ENCODE data around the gene MRPL10.

- TF ChIP-seq GATAD2B (conservative IDR thresholded peaks at IDR 0.05; ENCODE audit: low read depth) (no peak), CTCF (IDR thresholded peaks at IDR 0.05 in 2 of 3, conservative IDR thresholded peaks at IDR 0.05 in 1 of 3; ENCODE audit: control insufficient read depth in 2 of 3, extremely low read depth in 1 of 3, insufficient read depth in 1 of 3, low read depth in 3 of 3, low read length in 3 of 3) (no peak), CEBPZ (IDR thresholded peaks at IDR 0.05; ENCODE audit: low read depth, low read length) (no peak), BCL11A (IDR thresholded peaks at IDR 0.05; ENCODE audit: low read depth, low read length) (no peak), REST (IDR thresholded peaks at IDR 0.05; ENCODE audit: low read depth, low read length) (no peak), POLR2A (IDR thresholded peaks at IDR 0.05; ENCODE audit: low read depth, low read length) (no peak), SMARCA5 (IDR thresholded peaks at IDR 0.05) (no peak)
These were observed 38.7 kb upstream of the MRPL10 start for GRCh38 chr17:47870056-47870455.
